Prostate gland (tissue), 2 donors: ENCODE data around the gene COX5A.

Experiments
- CTCF ChIP-seq, 4 experiments: fragments of 200-600 bp in 2 of 4; fragments of 450-650 bp in 2 of 4; sonication (generic) in 2 of 4; IDR thresholded peaks; 1 replicate in 3 of 4; 2 replicates in 1 of 4; pipeline ENCODE4 v1.5.1; 2016 to 2019; ENCODE audit warnings: antibody characterized with exemption in 4 of 4, mild to moderate bottlenecking in 2 of 4, moderate library complexity in 2 of 4
- POLR2AphosphoS5 ChIP-seq: sonication (generic); formaldehyde crosslinking; IDR thresholded peaks from one replicate; pipeline ENCODE4 v1.6.1; 2017; ENCODE audit warnings: antibody characterized with exemption

GRCh38 chr15:74878273-74878672, 59.6 kb downstream of the COX5A start:
- TF ChIP-seq CTCF (IDR thresholded peaks at IDR 0.05) = no peak
- TF ChIP-seq POLR2AphosphoS5 = no peak
